CD4-positive, alpha-beta T cell treated with Interleukin-6 for 4 hours (primary cell): ENCODE measurements around the gene PTPN14.

Experiments used
- DNase-seq: peaks from one replicate; pipeline ENCODE4 v3.0.0-alpha.2; 2020; ENCODE audit warnings: mixed read lengths

PTPN14 gene

DNA sequence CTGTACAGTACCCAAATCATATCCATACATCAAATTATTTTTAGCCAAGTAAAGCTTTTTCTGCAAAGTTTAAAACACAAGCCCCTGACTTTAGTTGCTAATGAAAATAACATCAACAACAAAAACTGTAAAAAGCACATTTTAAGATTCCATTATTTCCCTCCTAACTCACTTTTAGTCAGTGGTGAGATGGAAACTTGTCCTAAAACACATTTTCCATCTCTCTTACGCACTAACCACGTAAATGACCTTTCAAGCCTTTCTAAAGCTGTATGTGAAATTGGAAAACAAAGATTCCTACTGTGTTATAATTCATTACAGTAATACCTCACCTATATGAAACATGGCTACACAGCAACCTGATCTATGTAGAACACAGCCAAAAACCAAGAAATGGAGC is 77.5 kb downstream of the PTPN14 start:
- DNase-seq, result no peak

DNA sequence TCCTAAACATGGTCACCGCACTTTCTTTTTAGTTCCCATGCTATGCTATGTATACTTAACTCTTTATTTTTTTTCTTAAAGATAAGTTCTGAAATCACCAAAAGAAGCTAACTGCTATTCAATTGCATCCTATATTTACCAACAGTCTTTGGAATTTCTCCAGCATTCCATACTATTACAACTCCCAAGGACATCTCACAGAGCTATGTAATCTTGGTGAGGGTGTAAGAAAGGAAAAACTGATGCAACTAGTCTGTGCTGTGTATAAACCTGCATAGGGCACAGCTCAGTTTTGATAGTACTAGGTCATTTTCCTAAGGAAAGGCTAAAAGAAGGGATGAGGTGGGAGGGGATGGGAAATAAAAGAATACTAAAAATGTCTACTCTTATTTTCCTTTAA is 78.0 kb downstream of the PTPN14 start:
- DNase-seq, result no peak

GRCh38 chr1:214472364-214472763 is 79.0 kb downstream of the PTPN14 start:
- no peak for DNase-seq

DNA sequence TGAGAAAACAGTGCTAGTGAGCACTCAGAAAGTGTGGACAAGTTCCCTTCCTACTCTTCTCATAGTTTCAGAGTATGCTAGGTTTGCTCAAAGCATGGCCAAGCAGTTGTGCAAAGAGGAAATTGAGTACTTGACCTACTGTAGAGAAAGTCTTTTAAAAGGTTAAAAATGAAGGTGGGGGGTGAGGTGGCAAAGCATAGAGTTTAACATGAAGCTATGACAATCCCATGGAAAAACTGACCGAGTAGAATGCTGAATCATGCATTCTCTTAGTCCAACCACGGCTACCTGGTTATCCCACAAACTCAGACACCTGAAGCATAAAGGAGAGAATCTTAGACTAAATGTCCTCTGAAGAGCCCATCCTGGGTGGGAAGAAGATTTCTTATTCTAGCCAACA is 79.9 kb downstream of the PTPN14 start:
- DNase-seq, result no peak

DNA sequence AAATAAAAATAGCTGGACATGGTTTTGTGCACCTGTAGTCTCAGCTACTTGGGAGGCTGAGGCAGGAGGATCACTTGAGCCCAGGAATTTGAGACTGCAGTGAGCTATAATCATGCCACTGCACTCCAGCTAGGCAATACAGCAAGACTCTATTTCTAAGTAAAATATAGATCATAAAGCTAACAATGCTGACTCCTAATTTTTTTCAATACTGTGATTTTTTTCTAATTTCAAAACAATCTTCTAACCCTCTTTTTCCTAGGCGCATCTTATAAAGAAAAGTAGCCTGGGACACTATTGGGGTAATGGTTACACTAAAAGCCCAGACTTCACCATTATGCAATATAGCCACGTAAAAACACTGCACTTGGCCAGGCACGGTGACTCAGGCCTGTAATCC is 81.3 kb downstream of the PTPN14 start:
- no peak for DNase-seq

GRCh38 chr1:214469290-214469689 is 82.1 kb downstream of the PTPN14 start:
- DNase-seq, result no peak

GRCh38 chr1:214467078-214467585 is 84.3 kb downstream of the PTPN14 start:
- DNase-seq, result no peak

- no peak for DNase-seq
Measured at GRCh38 chr1:214466403-214467077, 84.9 kb downstream of the PTPN14 start.

DNA sequence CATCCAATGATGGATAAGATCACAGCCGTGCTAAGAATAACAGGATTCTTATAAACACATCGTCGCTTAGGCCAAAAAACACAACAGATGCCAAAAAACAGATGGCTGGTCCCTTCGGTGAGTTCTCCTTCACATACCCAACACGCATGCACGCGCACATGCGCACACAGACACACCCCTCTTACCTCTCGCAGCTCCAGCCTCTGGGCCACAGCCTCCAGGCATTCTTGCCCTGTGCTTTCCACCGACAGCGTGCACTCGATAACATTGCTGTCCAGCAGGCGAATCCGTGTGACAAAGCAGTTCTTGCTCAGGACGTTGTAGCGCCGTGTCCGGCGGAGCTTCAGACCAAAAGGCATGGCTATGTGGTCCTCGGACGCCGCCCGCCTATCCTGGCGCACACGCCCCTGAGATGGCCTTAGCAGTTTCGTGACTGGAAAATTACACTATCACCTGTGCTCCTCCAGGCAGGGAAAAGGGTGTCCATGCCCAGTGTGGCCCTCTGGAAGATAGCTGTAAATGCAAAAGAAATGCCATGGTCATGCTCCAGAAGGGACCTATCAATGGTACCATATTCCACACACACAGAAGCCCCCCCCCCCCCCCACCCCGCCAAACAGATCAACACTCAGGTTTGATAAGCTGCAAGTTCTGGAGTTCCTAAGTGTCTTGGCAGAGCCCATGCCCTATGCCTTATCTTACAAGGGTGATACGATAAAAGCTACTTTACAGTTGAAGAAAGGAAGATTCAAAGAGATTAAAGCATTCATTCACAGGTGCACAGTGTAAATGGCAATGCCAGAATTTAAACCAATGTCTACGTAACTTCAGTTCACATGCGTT is 86.7 kb downstream of the PTPN14 start:
- DNase-seq, result no peak

GRCh38 chr1:214463596-214463995 is 87.8 kb downstream of the PTPN14 start:
- DNase-seq, result no peak

DNA sequence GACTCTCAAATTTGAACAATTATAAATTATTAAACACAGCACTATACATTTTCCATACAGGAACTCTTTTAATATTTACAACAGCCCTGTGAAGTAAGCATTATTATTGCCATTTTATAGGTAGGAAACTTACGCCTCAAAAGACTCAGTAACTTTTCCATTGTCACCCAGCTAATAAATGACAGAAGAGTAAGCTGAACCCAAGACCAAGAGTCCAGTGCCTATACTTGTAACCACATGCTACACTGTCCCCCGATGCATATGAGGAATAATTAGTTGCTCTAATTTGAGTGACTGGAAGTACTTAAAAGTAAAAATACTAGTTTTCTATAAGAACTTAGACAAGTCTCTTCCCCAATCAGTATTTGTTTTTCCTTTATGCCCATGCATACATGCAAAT is 88.5 kb downstream of the PTPN14 start:
- no peak for DNase-seq

- no peak for DNase-seq
Measured at GRCh38 chr1:214461305-214461704, 90.1 kb downstream of the PTPN14 start.

DNA sequence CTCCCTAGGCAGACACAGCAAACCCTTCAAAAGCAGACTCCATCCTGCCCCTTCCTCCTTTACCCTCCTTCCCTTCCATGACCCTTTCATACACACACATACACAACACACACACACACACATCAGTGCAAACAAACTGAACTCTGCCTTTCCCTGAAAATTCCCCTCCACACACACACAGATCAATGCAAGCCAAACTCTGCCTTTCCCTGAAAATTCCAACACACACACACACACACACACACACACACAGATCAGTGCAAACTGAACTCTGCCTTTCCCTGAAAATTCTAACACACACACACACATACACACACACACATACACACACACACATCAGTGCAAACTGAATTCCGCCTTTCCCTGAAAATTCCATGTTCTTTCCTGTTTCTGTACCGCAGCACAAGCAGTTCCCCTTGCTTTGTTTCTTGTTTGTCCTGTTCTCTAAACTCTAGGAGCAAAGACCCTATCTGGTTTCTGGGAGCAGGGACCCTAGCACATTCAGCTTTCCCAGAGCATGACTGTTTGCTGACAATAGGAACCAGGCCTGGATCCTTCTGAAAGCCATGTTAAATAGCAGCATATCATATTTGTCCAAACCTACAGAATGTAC is 91.0 kb downstream of the PTPN14 start:
- DNase-seq, result no peak

GRCh38 chr1:214459895-214460294 is 91.5 kb downstream of the PTPN14 start:
- no peak for DNase-seq

DNA sequence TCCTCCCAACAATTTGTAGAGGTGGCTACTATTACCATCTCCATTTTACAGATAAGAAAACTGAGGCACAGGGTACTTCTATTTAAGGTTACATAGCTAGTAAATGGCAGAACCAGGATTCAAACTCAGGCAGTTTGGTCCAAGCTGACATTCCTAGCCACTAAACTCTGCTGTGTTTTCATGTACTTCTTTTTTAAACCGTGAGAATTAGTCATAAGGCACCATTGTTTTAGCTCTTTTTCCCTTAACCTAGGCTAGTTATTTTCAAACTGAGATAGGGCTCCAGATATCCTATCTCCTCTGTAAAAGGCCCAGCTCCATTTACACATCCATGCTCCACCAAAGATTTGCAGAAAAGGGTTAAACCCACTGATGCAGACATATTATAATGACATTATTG is 92.9 kb downstream of the PTPN14 start:
- DNase-seq, result no peak

- no peak for DNase-seq
Measured at GRCh38 chr1:214455971-214456867, 95.2 kb downstream of the PTPN14 start.

DNA sequence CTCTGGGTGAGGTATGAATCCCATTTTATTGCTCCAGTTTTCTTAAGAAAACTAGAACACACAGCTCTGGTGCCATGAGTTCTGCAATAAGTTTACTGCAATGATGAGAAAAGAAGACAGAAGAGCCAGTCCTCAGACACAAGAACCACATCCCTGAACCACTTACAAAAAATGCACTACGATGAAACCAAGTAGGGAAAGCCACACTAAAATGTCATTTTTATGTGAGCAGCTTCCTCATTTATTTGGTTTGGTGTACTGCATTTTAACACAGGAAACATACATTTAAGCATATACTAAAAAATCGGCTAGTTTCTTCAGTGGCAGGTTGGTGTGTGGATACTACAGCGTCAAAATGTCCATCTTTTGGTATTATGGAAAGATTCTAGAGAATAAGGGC is 95.9 kb downstream of the PTPN14 start:
- DNase-seq, result no peak

DNA sequence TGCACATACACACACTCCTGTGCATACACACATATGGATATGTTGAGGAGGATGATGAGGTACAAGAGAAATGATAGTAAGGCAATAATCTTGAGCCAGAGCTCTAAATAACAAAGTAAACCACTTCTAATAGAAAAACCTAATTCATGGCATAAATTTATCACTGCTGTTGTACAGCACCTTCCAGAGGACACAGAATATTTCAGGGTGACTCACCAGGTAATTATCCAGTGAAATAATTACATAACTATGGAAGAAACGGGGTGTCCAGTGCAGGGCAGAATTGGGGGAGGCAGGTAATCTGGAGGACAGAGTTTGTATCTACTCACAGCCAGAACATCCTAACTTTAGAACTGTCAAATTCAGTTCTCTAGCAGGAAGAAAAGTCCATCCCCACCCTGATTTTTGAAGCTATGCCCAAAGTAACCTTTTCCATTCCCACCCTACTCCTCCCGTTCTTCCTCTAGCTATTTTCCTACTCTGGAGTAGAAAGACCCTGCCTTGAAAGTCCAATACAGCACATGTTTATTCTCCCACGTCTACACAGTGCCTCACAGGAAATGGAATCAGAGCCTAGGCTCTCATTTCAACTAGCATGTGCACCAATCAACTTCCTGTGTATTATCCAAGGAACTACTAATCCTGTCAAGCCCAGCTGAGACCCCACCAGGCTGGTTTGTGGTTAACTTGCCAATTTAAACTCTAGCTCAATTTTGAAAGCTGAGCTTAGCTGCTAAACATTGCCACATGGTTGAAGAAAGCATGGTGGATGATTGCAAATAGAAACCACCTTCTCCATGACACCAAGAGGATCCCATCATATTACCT is 96.6 kb downstream of the PTPN14 start:
- DNase-seq, result no peak

- DNase-seq, result no peak
Measured at GRCh38 chr1:214453109-214453722, 98.2 kb downstream of the PTPN14 start.

DNA sequence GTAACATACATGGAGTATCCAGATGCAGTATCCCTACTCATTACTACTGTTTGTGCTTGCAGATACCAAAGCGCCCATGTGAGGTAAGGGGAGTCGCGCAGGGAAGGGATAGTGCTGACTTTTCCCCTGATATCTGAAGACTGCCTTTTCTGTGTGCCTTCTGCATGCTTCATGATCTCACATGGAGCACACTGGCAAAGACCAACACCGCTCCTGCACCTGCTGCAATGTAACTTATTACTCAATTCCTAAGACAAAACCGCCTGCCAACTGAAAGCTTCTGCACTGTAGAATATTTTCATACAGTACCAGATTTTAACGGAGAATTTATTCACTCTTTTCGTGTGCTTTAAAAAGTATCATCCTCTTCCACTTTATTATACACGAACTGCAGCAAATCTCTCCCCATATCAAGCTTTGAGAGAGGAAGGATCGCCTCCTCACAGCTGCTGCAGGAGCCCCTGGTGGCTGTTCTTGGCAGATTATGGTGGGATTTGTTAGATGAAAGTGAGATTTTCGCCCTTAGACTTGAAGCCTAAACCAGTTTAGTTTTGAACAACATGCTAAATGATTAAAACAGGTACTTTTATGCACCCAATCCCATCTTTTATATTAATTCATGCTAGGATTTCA is 99.1 kb downstream of the PTPN14 start:
- DNase-seq, result no peak

DNA sequence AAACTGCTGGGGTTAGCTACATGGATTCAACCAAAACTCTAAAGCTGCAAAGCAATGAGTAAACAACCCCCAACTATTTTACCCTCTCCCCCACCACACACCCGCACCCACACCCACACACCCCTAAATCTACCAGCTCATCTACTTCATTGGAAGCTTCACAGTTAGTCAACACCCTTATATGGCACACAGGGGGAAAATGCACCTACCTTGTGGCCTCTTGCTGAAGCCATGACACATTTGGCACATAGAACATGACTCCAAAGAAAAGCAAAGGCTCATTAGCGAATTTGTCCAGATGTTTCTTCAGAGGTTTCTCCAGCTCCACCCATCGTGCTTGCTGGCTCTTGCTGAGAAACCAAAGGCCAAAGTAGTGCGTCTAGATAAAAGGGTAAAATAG is 99.8 kb downstream of the PTPN14 start:
- no peak for DNase-seq
